Upper lobe of left lung (tissue), 6 donors: ENCODE results near the gene MDM2. TPM values are rescaled to one million over a fixed set of nuclear protein-coding genes. Genes with fewer than 3 reads are reported as not detected.
"Not testable (repeated sequence)": the region's sequence is repeated elsewhere in the genome, so short reads cannot be mapped to it uniquely, and the experiment has no call there.

Experiments used
- ATAC-seq, 2 donors: fragments of 200-7000 bp; cut with Tn5 transposase; one replicate each; pipeline ENCODE4 v1.9.1; 2022; ENCODE audit warnings: mild to moderate bottlenecking in 2 of 2, moderate library complexity in 2 of 2; ENCODE audit not compliant: low FRiP score in 2 of 2
- DNase-seq, 2 donors: peaks; one replicate each; pipeline ENCODE4 v3.0.0-alpha.2; 2019 to 2020
- H3K27ac ChIP-seq, 4 donors: fragments of 200-600 bp; sonication (generic); one replicate each; pipeline ENCODE4 v1.5.1; 2016 to 2019
- H3K27me3 ChIP-seq, 4 donors: fragments of 200-600 bp; sonication (generic); one replicate each; pipeline ENCODE4 v1.5.1; 2017 to 2019
- H3K36me3 ChIP-seq, 4 donors: fragments of 200-600 bp; sonication (generic); one replicate each; pipeline ENCODE4 v1.5.1; 2016 to 2019
- H3K4me1 ChIP-seq, 4 donors: fragments of 200-600 bp; sonication (generic); one replicate each; pipeline ENCODE4 v1.5.1; 2018 to 2019
- H3K4me3 ChIP-seq, 4 donors: fragments of 200-600 bp; sonication (generic); one replicate each; pipeline ENCODE4 v1.5.1; 2017 to 2019; ENCODE audit warnings: mild to moderate bottlenecking in 2 of 4, moderate library complexity in 1 of 4
- H3K9me3 ChIP-seq, 4 donors: fragments of 200-600 bp; sonication (generic); one replicate each; pipeline ENCODE4 v1.5.1; 2018 to 2019
- EP300 ChIP-seq, 4 donors: sonication (generic); formaldehyde crosslinking; IDR thresholded peaks; one replicate each; pipeline ENCODE4 v1.5.1; 2017; ENCODE audit warnings: antibody characterized with exemption in 4 of 4, control low read depth in 2 of 4
- POLR2A ChIP-seq, 4 donors: fragments of 450-650 bp; IDR thresholded peaks; one replicate each; pipeline ENCODE4 v1.5.1; 2016 to 2017; ENCODE audit warnings: antibody characterized with exemption in 4 of 4, mild to moderate bottlenecking in 2 of 4
- POLR2AphosphoS5 ChIP-seq, 2 donors: sonication (generic); formaldehyde crosslinking; IDR thresholded peaks; one replicate each; pipeline ENCODE4 v1.5.1; 2017; ENCODE audit warnings: antibody characterized with exemption in 2 of 2
- WGBS, 2 donors: methylation state at CpG; one replicate each; pipeline ENCODE4 v1.1.5; 2017 to 2018; 5-methylcytosine and 5-hydroxymethylcytosine counted together
- total RNA-seq, 6 donors: library from RNA; depleted of rRNA in 4 of 6; stranded (reverse); fragments of >200 nt in 4 of 6; gene quantifications; one replicate each; pipeline versions ENCODE4 v1.1.0 to v1.2.1, GENCODE V29; 2016 to 2021
- TF ChIP-seq, protein P1 (sequence below), 6 experiments: fragments of 450-650 bp in 4 of 6; fragments of 200-600 bp in 2 of 6; sonication (generic) in 2 of 6; IDR thresholded peaks; one replicate each; pipeline ENCODE4 v1.5.1; 2016 to 2019; ENCODE audit warnings: antibody characterized with exemption in 6 of 6
- donor health status: DM: no; HTN: no; CAD: no; lungs with moderate emphysema.
- donor health status: DM: no; HTN: yes; CAD: no; lungs with severe emphysema.

The MDM2 gene
- total RNA-seq, 6 donors from 2014 or later, result 64.6 to 162 (median 108) TPM

- 85 to 92% methylated on average over 8 of the region's 8 CpGs for WGBS, 2 donors
- ATAC-seq, result peak; percentile 44 to 68
These were observed 56.0 kb downstream of the MDM2 start for GRCh38 chr12:68863886-68864454.

GRCh38 chr12:68864604-68865003 lies 56.6 kb downstream of the MDM2 start:
- Histone ChIP-seq H3K4me1 (peaks cover 0 to 4% (median 0%) of the 10 kb centered on the region in 4 donors), H3K4me3 (no peak overlapping the region), H3K36me3 (peaks cover 26 to 41% (median 31%) of the 10 kb centered on the region in 4 donors), H3K9me3 (no peaks in the 10 kb centered on the region), H3K27me3 (no peaks in the 10 kb centered on the region), H3K27ac (no peak overlapping the region)
- WGBS, 2 donors, result 98% methylated on average over 3 of the region's 3 CpGs
- DNase-seq, result no peak
- no peak for ATAC-seq
- TF ChIP-seq EP300 (IDR thresholded peaks at IDR 0.05) (no peak), POLR2AphosphoS5 (IDR thresholded peaks at IDR 0.05) (no peak), POLR2A (IDR thresholded peaks at IDR 0.05) (no peak)
- TF ChIP-seq, protein P1, sequence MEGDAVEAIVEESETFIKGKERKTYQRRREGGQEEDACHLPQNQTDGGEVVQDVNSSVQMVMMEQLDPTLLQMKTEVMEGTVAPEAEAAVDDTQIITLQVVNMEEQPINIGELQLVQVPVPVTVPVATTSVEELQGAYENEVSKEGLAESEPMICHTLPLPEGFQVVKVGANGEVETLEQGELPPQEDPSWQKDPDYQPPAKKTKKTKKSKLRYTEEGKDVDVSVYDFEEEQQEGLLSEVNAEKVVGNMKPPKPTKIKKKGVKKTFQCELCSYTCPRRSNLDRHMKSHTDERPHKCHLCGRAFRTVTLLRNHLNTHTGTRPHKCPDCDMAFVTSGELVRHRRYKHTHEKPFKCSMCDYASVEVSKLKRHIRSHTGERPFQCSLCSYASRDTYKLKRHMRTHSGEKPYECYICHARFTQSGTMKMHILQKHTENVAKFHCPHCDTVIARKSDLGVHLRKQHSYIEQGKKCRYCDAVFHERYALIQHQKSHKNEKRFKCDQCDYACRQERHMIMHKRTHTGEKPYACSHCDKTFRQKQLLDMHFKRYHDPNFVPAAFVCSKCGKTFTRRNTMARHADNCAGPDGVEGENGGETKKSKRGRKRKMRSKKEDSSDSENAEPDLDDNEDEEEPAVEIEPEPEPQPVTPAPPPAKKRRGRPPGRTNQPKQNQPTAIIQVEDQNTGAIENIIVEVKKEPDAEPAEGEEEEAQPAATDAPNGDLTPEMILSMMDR (IDR thresholded peaks at IDR 0.05), result no peak

More at GRCh38 chr12:68863886-68864454, 56.0 kb downstream of the MDM2 start:
- DNase-seq, H3K9me3 ChIP-seq, H3K4me1 ChIP-seq, H3K27me3 ChIP-seq, H3K4me3 ChIP-seq: not testable (repeated sequence)
- peaks cover 24 to 37% (median 28%) of the 10 kb centered on the region in 4 donors for H3K36me3 ChIP-seq
- H3K27ac ChIP-seq, result peak overlapping the region in 1 of 4 donors; percentile 16
- TF ChIP-seq, protein P1 (IDR thresholded peaks at IDR 0.05), result peak; percentile 34 to 68 (median 52)

DNA sequence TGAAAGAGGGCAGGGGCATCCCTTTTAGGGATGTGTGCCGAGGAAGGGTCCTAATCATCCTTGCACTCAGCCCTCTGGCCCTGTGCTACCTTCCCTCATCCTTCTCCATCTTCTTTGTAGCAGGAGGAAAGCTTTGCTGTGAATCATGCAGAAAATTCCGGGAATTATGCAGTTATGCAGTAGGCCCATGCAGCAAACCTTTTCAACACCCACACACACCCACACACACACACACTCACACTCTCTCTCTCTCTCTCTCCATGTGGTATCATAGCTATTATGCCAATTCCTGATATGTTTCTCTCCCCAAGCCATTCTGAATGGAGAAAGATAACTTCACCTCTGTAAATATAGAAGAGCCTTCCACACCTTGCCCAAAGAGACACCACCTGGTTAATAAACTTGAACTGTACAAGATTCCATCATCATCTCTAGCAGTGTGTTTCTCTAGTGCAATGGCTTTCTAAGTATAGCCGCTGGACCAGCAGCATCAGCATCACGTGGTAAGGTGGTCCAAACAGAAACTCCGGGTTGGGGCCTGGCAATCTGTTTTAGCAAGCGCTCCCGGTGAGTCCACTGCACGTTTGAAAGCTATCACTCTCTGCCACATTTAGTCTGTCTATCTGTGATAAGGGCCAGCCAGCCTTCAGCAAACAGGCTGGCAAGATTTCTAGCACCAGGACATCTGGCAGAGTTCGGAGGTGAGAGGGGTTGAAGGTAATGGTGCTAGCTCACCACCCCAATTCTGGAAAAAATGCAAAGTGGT lies 57.6 kb downstream of the MDM2 start:
- H3K36me3 ChIP-seq, result peaks cover 31 to 49% (median 35%) of the 10 kb centered on the region in 4 donors
- ATAC-seq (no peak), DNase-seq (no peak)
- H3K4me3 ChIP-seq, result no peak overlapping the region
- no peaks in the 10 kb centered on the region for H3K9me3 ChIP-seq
- no peaks in the 10 kb centered on the region for H3K27me3 ChIP-seq
- no peak overlapping the region for H3K27ac ChIP-seq
- TF ChIP-seq, protein P1 (IDR thresholded peaks at IDR 0.05), result no peak
- TF ChIP-seq POLR2AphosphoS5 (IDR thresholded peaks at IDR 0.05), result no peak
- no peak for TF ChIP-seq POLR2A (IDR thresholded peaks at IDR 0.05)
- no peak for TF ChIP-seq EP300 (IDR thresholded peaks at IDR 0.05)
- WGBS, 2 donors, result 87 to 96% methylated on average over 6 to 9 of the region's 9 CpGs
- peaks cover 0 to 4% (median 0%) of the 10 kb centered on the region in 4 donors for H3K4me1 ChIP-seq

DNA sequence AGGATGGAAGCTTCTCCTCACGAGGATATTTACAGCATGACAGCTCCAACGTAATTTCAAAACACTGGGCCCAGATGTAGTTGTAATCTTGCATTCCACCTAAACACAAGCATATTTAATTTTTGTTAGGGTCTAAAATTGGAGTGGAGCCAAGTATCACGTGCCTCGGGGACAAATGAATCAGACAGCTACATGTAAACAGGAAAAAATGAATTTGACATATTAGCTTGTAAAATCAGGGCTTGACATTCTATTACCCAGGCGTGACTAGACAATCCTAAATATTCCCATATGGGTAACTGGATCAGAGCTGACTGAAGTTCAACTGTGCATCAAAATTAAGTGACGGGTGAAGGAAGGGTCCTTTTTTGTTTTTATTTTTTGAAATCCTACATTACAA lies 59.0 kb downstream of the MDM2 start:
- Histone ChIP-seq H3K4me3 (no peak overlapping the region), H3K36me3 (peaks cover 34 to 62% (median 48%) of the 10 kb centered on the region in 4 donors), H3K4me1 (peaks cover 0 to 4% (median 0%) of the 10 kb centered on the region in 4 donors), H3K27me3 (no peaks in the 10 kb centered on the region), H3K27ac (no peak overlapping the region), H3K9me3 (no peaks in the 10 kb centered on the region)
- no peak for TF ChIP-seq EP300 (IDR thresholded peaks at IDR 0.05)
- no peak for TF ChIP-seq POLR2AphosphoS5 (IDR thresholded peaks at IDR 0.05)
- TF ChIP-seq, protein P1 (IDR thresholded peaks at IDR 0.05), result no peak
- TF ChIP-seq POLR2A (IDR thresholded peaks at IDR 0.05), result no peak
- no peak for DNase-seq
- ATAC-seq, result no peak
- 57 to 59% methylated on average over 6 of the region's 6 CpGs for WGBS, 2 donors
